ENCODE measurements around the gene MARK3. TPM values are rescaled to one million over a fixed set of nuclear protein-coding genes. Genes with fewer than 3 reads are reported as not detected.

MARK3 gene
- total and polyA plus RNA-seq, 2 of the 13 experiments (the other 11 are each of a cell fraction or from before 2014, with no cell fraction given), result 47.7 to 56.6 TPM

GRCh38 chr14:103518422-103519042 is 133.3 kb downstream of the MARK3 start (continued):
- TF ChIP-seq FOXO4 (CRISPR knock-in tag; conservative IDR thresholded peaks at IDR 0.05) (no peak), NFKB2 (CRISPR knock-in tag; IDR thresholded peaks at IDR 0.05; ENCODE audit: borderline replicate concordance) (no peak), SMAD3 (CRISPR knock-in tag; IDR thresholded peaks at IDR 0.05) (no peak; the same call in 1 of the 2 replicates), ZNF101 (CRISPR knock-in tag; IDR thresholded peaks at IDR 0.05; ENCODE audit: borderline replicate concordance, low read depth) (no peak), ZNF609 (CRISPR knock-in tag; IDR thresholded peaks at IDR 0.05; ENCODE audit: borderline replicate concordance) (no peak), BRF2 (CRISPR knock-in tag; IDR thresholded peaks at IDR 0.05) (no peak), ZNF850 (CRISPR knock-in tag; conservative IDR thresholded peaks at IDR 0.05) (no peak), CSRNP2 (CRISPR knock-in tag; conservative IDR thresholded peaks at IDR 0.05; ENCODE audit: low read depth) (no peak), ZNF124 (CRISPR knock-in tag; IDR thresholded peaks at IDR 0.05) (no peak), ZNF280D (CRISPR knock-in tag; IDR thresholded peaks at IDR 0.05) (no peak)
